Measurements from ENCODE around the gene ZBTB20. TPM values are rescaled to one million over a fixed set of nuclear protein-coding genes. Genes with fewer than 3 reads are reported as not detected.

ZBTB20 gene
- total RNA-seq, 1 donor from 2014 or later, result 61.0 TPM

GRCh38 chr3:114466251-114466650 is 680.8 kb downstream of the ZBTB20 start:
- intact Hi-C loops (cut with DNase I), result no loop called here
- TF ChIP-seq CTCF (IDR thresholded peaks at IDR 0.05), result no peak
- Histone ChIP-seq H3K4me1 (no peaks in the 10 kb centered on the region), H3K27ac (no peak overlapping the region), H3K9me3 (no peaks in the 10 kb centered on the region), H3K27me3 (no peaks in the 10 kb centered on the region), H3K4me3 (no peak overlapping the region), H3K36me3 (no peaks in the 10 kb centered on the region)
- no peak for DNase-seq
- no peak for ATAC-seq

GRCh38 chr3:114464548-114464947 is 682.5 kb downstream of the ZBTB20 start:
- TF ChIP-seq CTCF (IDR thresholded peaks at IDR 0.05), result no peak
- ATAC-seq, result no peak

GRCh38 chr3:114462750-114463149 is 684.3 kb downstream of the ZBTB20 start:
- Histone ChIP-seq H3K4me1 (no peaks in the 10 kb centered on the region), H3K27ac (no peak overlapping the region), H3K36me3 (no peaks in the 10 kb centered on the region), H3K9me3 (no peaks in the 10 kb centered on the region), H3K4me3 (no peak overlapping the region), H3K27me3 (no peaks in the 10 kb centered on the region)
- intact Hi-C loops (cut with DNase I), result no loop called here
- no peak for ATAC-seq
- DNase-seq, result no peak
- TF ChIP-seq CTCF (IDR thresholded peaks at IDR 0.05), result no peak

More at GRCh38 chr3:114464548-114464947, 682.5 kb downstream of the ZBTB20 start:
- DNase-seq, result no peak
- H3K27me3 ChIP-seq, result no peaks in the 10 kb centered on the region
- no peak overlapping the region for H3K4me3 ChIP-seq
- intact Hi-C loops (cut with DNase I), result no loop called here
- no peak overlapping the region for H3K27ac ChIP-seq
- no peaks in the 10 kb centered on the region for H3K9me3 ChIP-seq
- H3K36me3 ChIP-seq, result no peaks in the 10 kb centered on the region
- no peaks in the 10 kb centered on the region for H3K4me1 ChIP-seq

GRCh38 chr3:114460459-114460858 is 686.6 kb downstream of the ZBTB20 start:
- Histone ChIP-seq H3K4me3 (no peak overlapping the region), H3K36me3 (no peaks in the 10 kb centered on the region), H3K9me3 (no peaks in the 10 kb centered on the region), H3K27ac (no peak overlapping the region), H3K27me3 (no peaks in the 10 kb centered on the region), H3K4me1 (peaks cover under 1% of the 10 kb centered on the region)
- no peak for TF ChIP-seq CTCF (IDR thresholded peaks at IDR 0.05)
- intact Hi-C loops (cut with DNase I), result no loop called here
- DNase-seq (no peak), ATAC-seq (no peak)

GRCh38 chr3:114456742-114457141 is 690.3 kb downstream of the ZBTB20 start:
- Histone ChIP-seq H3K27ac (no peak overlapping the region), H3K27me3 (no peaks in the 10 kb centered on the region), H3K4me3 (no peak overlapping the region), H3K4me1 (peaks cover 19% of the 10 kb centered on the region), H3K36me3 (no peaks in the 10 kb centered on the region), H3K9me3 (no peaks in the 10 kb centered on the region)
- TF ChIP-seq CTCF (IDR thresholded peaks at IDR 0.05), result no peak
- ATAC-seq, result no peak
- DNase-seq, result no peak
- intact Hi-C loops (cut with DNase I), result no loop called here

GRCh38 chr3:114455432-114455831 is 691.7 kb downstream of the ZBTB20 start:
- intact Hi-C loops (cut with DNase I), result no loop called here

More at GRCh38 chr3:114455432-114455831, 691.7 kb downstream of the ZBTB20 start:
- Histone ChIP-seq H3K9me3 (no peaks in the 10 kb centered on the region), H3K4me1 (peaks cover 31% of the 10 kb centered on the region), H3K4me3 (peak overlapping the region; percentile 50), H3K27ac (no peak overlapping the region), H3K27me3 (no peaks in the 10 kb centered on the region), H3K36me3 (no peaks in the 10 kb centered on the region)
- DNase-seq (no peak), ATAC-seq (no peak)
- TF ChIP-seq CTCF (IDR thresholded peaks at IDR 0.05), result no peak

Measured in upper lobe of right lung (tissue), 1 donor.